T-helper 17 cell (primary cell): Measurements from ENCODE around the gene PDCD1LG2. TPM values are rescaled to one million over a fixed set of nuclear protein-coding genes. Genes with fewer than 3 reads are reported as not detected.
"Not testable (repeated sequence)": the region's sequence is repeated elsewhere in the genome, so short reads cannot be mapped to it uniquely, and the experiment has no call there.

Source experiments
- ATAC-seq: fragments of 150-1000 bp; cut with Tn5 transposase; 2 replicates; pipeline ENCODE4 v1.10.0; 2021; ENCODE audit warnings: mild to moderate bottlenecking, moderate library complexity
- DNase-seq, 3 donors: peaks; one replicate each; pipeline versions ENCODE4 v3.0.0 to v3.0.0-alpha.2; 2020 to 2021
- H3K9me3 ChIP-seq: one replicate; pipeline ENCODE4 v1.7.0; 2013; ENCODE audit warnings: low read length, mild to moderate bottlenecking; ENCODE audit not compliant: control insufficient read depth, poor library complexity, severe bottlenecking
- H3K27ac Mint-ChIP-seq: one replicate; pipeline ENCODE4 v1.8.0; 2022; ENCODE audit warnings: mild to moderate bottlenecking, moderate library complexity, mixed read lengths
- H3K27me3 Mint-ChIP-seq: one replicate; pipeline ENCODE4 v1.8.0; 2022; ENCODE audit warnings: mixed read lengths
- H3K36me3 Mint-ChIP-seq: one replicate; pipeline ENCODE4 v1.8.0; 2022; ENCODE audit warnings: low read depth, mixed read lengths
- H3K4me1 Mint-ChIP-seq: one replicate; pipeline ENCODE4 v1.8.0; 2022; ENCODE audit warnings: mild to moderate bottlenecking, mixed read lengths
- H3K4me3 Mint-ChIP-seq: one replicate; pipeline ENCODE4 v1.8.0; 2022; ENCODE audit warnings: mild to moderate bottlenecking, moderate library complexity, mixed read lengths
- total RNA-seq, 4 donors: library from RNA in 2 of 4; stranded (reverse) in 2 of 4; gene quantifications; one replicate each; pipeline ENCODE4 v1.2.3 and lab custom pipeline; 2022 to 2026

The PDCD1LG2 gene
- total RNA-seq, 2 donors from 2014 or later, result 0.50 to 1.1 TPM

- Mint-ChIP-seq H3K4me1 (peaks cover 18% of the 10 kb centered on the region), H3K27ac (no peak overlapping the region), H3K27me3 (no peaks in the 10 kb centered on the region), H3K4me3 (no peak overlapping the region), H3K36me3 (peaks cover 2% of the 10 kb centered on the region)
- H3K9me3 ChIP-seq, result no peaks in the 10 kb centered on the region
- DNase-seq (no peak), ATAC-seq (no peak)
Measured at GRCh38 chr9:5571629-5572232, 61.4 kb downstream of the PDCD1LG2 start.

GRCh38 chr9:5574097-5574496, 63.8 kb downstream of the PDCD1LG2 start:
- Mint-ChIP-seq H3K27ac (no peak overlapping the region), H3K4me1 (peaks cover 16% of the 10 kb centered on the region), H3K36me3 (peaks cover 2% of the 10 kb centered on the region), H3K27me3 (no peaks in the 10 kb centered on the region), H3K4me3 (no peak overlapping the region)
- ATAC-seq (no peak), DNase-seq (no peak)
- no peaks in the 10 kb centered on the region for H3K9me3 ChIP-seq

- H3K4me1 Mint-ChIP-seq, result peaks cover 11% of the 10 kb centered on the region
- H3K9me3 ChIP-seq, result no peaks in the 10 kb centered on the region
- DNase-seq (no peak), ATAC-seq (no peak)
- H3K4me3 Mint-ChIP-seq, result no peak overlapping the region
- no peaks in the 10 kb centered on the region for H3K27me3 Mint-ChIP-seq
- H3K27ac Mint-ChIP-seq, result no peak overlapping the region
- H3K36me3 Mint-ChIP-seq, result peaks cover 2% of the 10 kb centered on the region
Measured at GRCh38 chr9:5575000-5575399, 64.7 kb downstream of the PDCD1LG2 start.

- Mint-ChIP-seq H3K27ac (no peak overlapping the region), H3K4me3 (no peak overlapping the region), H3K27me3 (no peaks in the 10 kb centered on the region), H3K4me1 (peaks cover 11% of the 10 kb centered on the region), H3K36me3 (peaks cover 2% of the 10 kb centered on the region)
- ATAC-seq (no peak), DNase-seq (no peak)
- H3K9me3 ChIP-seq, result no peaks in the 10 kb centered on the region
Measured at GRCh38 chr9:5577225-5577624, 66.9 kb downstream of the PDCD1LG2 start.

- Mint-ChIP-seq H3K4me1 (peaks cover 14% of the 10 kb centered on the region), H3K4me3 (no peak overlapping the region), H3K27me3 (no peaks in the 10 kb centered on the region), H3K36me3 (peaks cover 2% of the 10 kb centered on the region), H3K27ac (peak overlapping the region; percentile 34)
- ATAC-seq (no peak), DNase-seq (no peak)
- no peaks in the 10 kb centered on the region for H3K9me3 ChIP-seq
Measured at GRCh38 chr9:5578018-5578697, 67.8 kb downstream of the PDCD1LG2 start.

GRCh38 chr9:5578698-5579085, 68.4 kb downstream of the PDCD1LG2 start:
- Mint-ChIP-seq H3K36me3 (peaks cover 2% of the 10 kb centered on the region), H3K27ac (peak overlapping the region; percentile 34), H3K4me1 (peaks cover 17% of the 10 kb centered on the region), H3K4me3 (no peak overlapping the region), H3K27me3 (no peaks in the 10 kb centered on the region)
- no peak for ATAC-seq
- no peak for DNase-seq
- H3K9me3 ChIP-seq, result no peaks in the 10 kb centered on the region

- Mint-ChIP-seq H3K4me3 (no peak overlapping the region), H3K27ac (no peak overlapping the region), H3K27me3 (no peaks in the 10 kb centered on the region), H3K4me1 (peaks cover 15% of the 10 kb centered on the region), H3K36me3 (peaks cover 2% of the 10 kb centered on the region)
- no peak for DNase-seq
- ATAC-seq, result no peak
- no peaks in the 10 kb centered on the region for H3K9me3 ChIP-seq
Measured at GRCh38 chr9:5579881-5580280, 69.5 kb downstream of the PDCD1LG2 start.

GRCh38 chr9:5580650-5581049, 70.3 kb downstream of the PDCD1LG2 start:
- no peaks in the 10 kb centered on the region for H3K9me3 ChIP-seq
- no peak for ATAC-seq
- Mint-ChIP-seq H3K36me3 (no peaks in the 10 kb centered on the region), H3K27me3 (no peaks in the 10 kb centered on the region), H3K4me3 (no peak overlapping the region), H3K4me1 (peaks cover 13% of the 10 kb centered on the region), H3K27ac (no peak overlapping the region)
- no peak for DNase-seq

GRCh38 chr9:5581706-5582105, 71.4 kb downstream of the PDCD1LG2 start:
- H3K36me3 Mint-ChIP-seq, result not testable (repeated sequence)
- H3K4me1 Mint-ChIP-seq, result peaks cover 20% of the 10 kb centered on the region

GRCh38 chr9:5582835-5583195, 72.5 kb downstream of the PDCD1LG2 start:
- Mint-ChIP-seq H3K27ac (peak overlapping the region; percentile 72), H3K4me3 (no peak overlapping the region), H3K36me3 (no peaks in the 10 kb centered on the region), H3K27me3 (no peaks in the 10 kb centered on the region), H3K4me1 (peaks cover 31% of the 10 kb centered on the region)
- peak; percentile 84 for ATAC-seq
- H3K9me3 ChIP-seq, result no peaks in the 10 kb centered on the region
- no peak for DNase-seq

More at GRCh38 chr9:5581706-5582105, 71.4 kb downstream of the PDCD1LG2 start:
- H3K27ac Mint-ChIP-seq, result peak overlapping the region; percentile 22
- not testable (repeated sequence) for H3K4me3 Mint-ChIP-seq, H3K9me3 ChIP-seq, ATAC-seq, DNase-seq, H3K27me3 Mint-ChIP-seq

GRCh38 chr9:5586391-5586802, 76.1 kb downstream of the PDCD1LG2 start:
- DNase-seq, result no peak
- no peaks in the 10 kb centered on the region for H3K36me3 Mint-ChIP-seq
- H3K4me1 Mint-ChIP-seq, result peaks cover 28% of the 10 kb centered on the region
- H3K27me3 Mint-ChIP-seq, result peaks cover under 1% of the 10 kb centered on the region
- H3K9me3 ChIP-seq, result no peaks in the 10 kb centered on the region
- peak; percentile 47 for ATAC-seq
- H3K27ac Mint-ChIP-seq, result peak overlapping the region; percentile 95
- H3K4me3 Mint-ChIP-seq, result peak overlapping the region; percentile 31

- no peaks in the 10 kb centered on the region for H3K36me3 Mint-ChIP-seq
- peaks cover 7% of the 10 kb centered on the region for H3K27me3 Mint-ChIP-seq
- no peaks in the 10 kb centered on the region for H3K9me3 ChIP-seq
- no peak overlapping the region for H3K4me3 Mint-ChIP-seq
- H3K4me1 Mint-ChIP-seq, result peaks cover 28% of the 10 kb centered on the region
- DNase-seq (no peak), ATAC-seq (no peak)
- peak overlapping the region; percentile 95 for H3K27ac Mint-ChIP-seq
Measured at GRCh38 chr9:5587024-5587423, 76.7 kb downstream of the PDCD1LG2 start.

GRCh38 chr9:5592231-5592630, 81.9 kb downstream of the PDCD1LG2 start:
- no peak overlapping the region for H3K4me3 Mint-ChIP-seq

GRCh38 chr9:5592904-5593303, 82.6 kb downstream of the PDCD1LG2 start:
- DNase-seq (no peak), ATAC-seq (no peak)
- Mint-ChIP-seq H3K4me1 (peaks cover 11% of the 10 kb centered on the region), H3K4me3 (peak overlapping the region; percentile 41), H3K27ac (peak overlapping the region; percentile 47), H3K27me3 (peaks cover 7% of the 10 kb centered on the region), H3K36me3 (no peaks in the 10 kb centered on the region)
- H3K9me3 ChIP-seq, result no peaks in the 10 kb centered on the region

More at GRCh38 chr9:5592231-5592630, 81.9 kb downstream of the PDCD1LG2 start:
- DNase-seq (no peak), ATAC-seq (no peak)
- H3K9me3 ChIP-seq, result no peaks in the 10 kb centered on the region
- H3K27me3 Mint-ChIP-seq, result peaks cover 7% of the 10 kb centered on the region
- H3K36me3 Mint-ChIP-seq, result no peaks in the 10 kb centered on the region
- H3K4me1 Mint-ChIP-seq, result peaks cover 13% of the 10 kb centered on the region
- H3K27ac Mint-ChIP-seq, result no peak overlapping the region
